COLO668 (cell line): ENCODE measurements around the gene C1orf87.

Source experiments
- DNase-seq: peaks from one replicate; lab custom pipeline; 2025; ENCODE audit not compliant: unreplicated experiment; lab: John Stamatoyannopoulos, UW

The C1orf87 gene

GRCh38 chr1:59952065-59952464 lies 121.5 kb downstream of the C1orf87 start:
- no peak for DNase-seq

- no peak for DNase-seq
These were observed 123.9 kb downstream of the C1orf87 start for GRCh38 chr1:59949648-59950047.

- no peak for DNase-seq
These were observed 124.6 kb downstream of the C1orf87 start for GRCh38 chr1:59948990-59949389.

GRCh38 chr1:59947047-59947938 lies 126.3 kb downstream of the C1orf87 start:
- peak; percentile 69 for DNase-seq

GRCh38 chr1:59945790-59946189 lies 127.8 kb downstream of the C1orf87 start:
- no peak for DNase-seq
